GM12891 (cell line): ENCODE data around the gene TMEM11.

Experiments
- PAX5 ChIP-seq: IDR thresholded peaks from 2 replicates; pipeline ENCODE4 v1.6.1; 2011; ENCODE audit warnings: low read length, moderate library complexity, mild to moderate bottlenecking; ENCODE audit not compliant: insufficient read depth, severe bottlenecking
- POLR2A ChIP-seq: IDR thresholded peaks from 2 replicates; pipeline ENCODE4 v1.6.1; 2011; ENCODE audit warnings: low read depth, low read length, control low read depth
- POLR2AphosphoS5 ChIP-seq: IDR thresholded peaks from 2 replicates; pipeline ENCODE4 v1.6.1; 2011; ENCODE audit warnings: low read depth, low read length, control low read depth
- POU2F2 ChIP-seq: IDR thresholded peaks from 2 replicates; pipeline ENCODE4 v1.6.1; 2011; ENCODE audit warnings: low read depth, mild to moderate bottlenecking, control low read depth, low read length, moderate library complexity
- SPI1 ChIP-seq: IDR thresholded peaks from 2 replicates; pipeline ENCODE4 v1.6.1; 2011; ENCODE audit warnings: low read depth, low read length, control low read depth
- TAF1 ChIP-seq: IDR thresholded peaks from 2 replicates; pipeline ENCODE4 v1.6.1; 2011; ENCODE audit warnings: low read depth, low read length, control low read depth

- no peak for TF ChIP-seq POLR2A
- no peak for TF ChIP-seq POLR2AphosphoS5
- no peak for TF ChIP-seq TAF1
- TF ChIP-seq PAX5: no peak
- TF ChIP-seq SPI1: no peak
- TF ChIP-seq POU2F2: no peak
Measured at GRCh38 chr17:21152731-21153130, 61.2 kb downstream of the TMEM11 start.
